ENCODE measurements around the gene MAT2B.

DNA sequence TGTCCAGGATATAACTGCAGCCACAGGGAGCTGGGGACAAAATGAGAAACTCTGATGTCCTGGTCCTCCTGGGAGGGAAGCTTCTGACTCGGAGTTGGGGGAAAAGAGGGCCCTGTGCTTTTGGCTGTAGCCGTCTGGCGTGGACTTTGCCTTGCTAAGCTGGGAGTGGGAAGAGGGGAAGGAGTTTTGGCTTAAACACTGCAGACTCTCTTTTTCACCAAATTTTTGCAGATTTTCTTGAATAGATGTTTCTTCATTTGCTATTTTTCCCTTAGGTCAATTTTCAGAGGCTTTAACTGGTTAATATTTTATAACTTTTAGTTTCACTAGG, 15.7 kb upstream of the MAT2B start:
- TF ChIP-seq, protein P1, sequence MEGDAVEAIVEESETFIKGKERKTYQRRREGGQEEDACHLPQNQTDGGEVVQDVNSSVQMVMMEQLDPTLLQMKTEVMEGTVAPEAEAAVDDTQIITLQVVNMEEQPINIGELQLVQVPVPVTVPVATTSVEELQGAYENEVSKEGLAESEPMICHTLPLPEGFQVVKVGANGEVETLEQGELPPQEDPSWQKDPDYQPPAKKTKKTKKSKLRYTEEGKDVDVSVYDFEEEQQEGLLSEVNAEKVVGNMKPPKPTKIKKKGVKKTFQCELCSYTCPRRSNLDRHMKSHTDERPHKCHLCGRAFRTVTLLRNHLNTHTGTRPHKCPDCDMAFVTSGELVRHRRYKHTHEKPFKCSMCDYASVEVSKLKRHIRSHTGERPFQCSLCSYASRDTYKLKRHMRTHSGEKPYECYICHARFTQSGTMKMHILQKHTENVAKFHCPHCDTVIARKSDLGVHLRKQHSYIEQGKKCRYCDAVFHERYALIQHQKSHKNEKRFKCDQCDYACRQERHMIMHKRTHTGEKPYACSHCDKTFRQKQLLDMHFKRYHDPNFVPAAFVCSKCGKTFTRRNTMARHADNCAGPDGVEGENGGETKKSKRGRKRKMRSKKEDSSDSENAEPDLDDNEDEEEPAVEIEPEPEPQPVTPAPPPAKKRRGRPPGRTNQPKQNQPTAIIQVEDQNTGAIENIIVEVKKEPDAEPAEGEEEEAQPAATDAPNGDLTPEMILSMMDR (IDR thresholded peaks at IDR 0.05; ENCODE audit: insufficient read depth, low read length): no peak
- no peak for TF ChIP-seq POLR2AphosphoS5 (IDR thresholded peaks at IDR 0.05; ENCODE audit: low read depth)
- TF ChIP-seq, protein P2, sequence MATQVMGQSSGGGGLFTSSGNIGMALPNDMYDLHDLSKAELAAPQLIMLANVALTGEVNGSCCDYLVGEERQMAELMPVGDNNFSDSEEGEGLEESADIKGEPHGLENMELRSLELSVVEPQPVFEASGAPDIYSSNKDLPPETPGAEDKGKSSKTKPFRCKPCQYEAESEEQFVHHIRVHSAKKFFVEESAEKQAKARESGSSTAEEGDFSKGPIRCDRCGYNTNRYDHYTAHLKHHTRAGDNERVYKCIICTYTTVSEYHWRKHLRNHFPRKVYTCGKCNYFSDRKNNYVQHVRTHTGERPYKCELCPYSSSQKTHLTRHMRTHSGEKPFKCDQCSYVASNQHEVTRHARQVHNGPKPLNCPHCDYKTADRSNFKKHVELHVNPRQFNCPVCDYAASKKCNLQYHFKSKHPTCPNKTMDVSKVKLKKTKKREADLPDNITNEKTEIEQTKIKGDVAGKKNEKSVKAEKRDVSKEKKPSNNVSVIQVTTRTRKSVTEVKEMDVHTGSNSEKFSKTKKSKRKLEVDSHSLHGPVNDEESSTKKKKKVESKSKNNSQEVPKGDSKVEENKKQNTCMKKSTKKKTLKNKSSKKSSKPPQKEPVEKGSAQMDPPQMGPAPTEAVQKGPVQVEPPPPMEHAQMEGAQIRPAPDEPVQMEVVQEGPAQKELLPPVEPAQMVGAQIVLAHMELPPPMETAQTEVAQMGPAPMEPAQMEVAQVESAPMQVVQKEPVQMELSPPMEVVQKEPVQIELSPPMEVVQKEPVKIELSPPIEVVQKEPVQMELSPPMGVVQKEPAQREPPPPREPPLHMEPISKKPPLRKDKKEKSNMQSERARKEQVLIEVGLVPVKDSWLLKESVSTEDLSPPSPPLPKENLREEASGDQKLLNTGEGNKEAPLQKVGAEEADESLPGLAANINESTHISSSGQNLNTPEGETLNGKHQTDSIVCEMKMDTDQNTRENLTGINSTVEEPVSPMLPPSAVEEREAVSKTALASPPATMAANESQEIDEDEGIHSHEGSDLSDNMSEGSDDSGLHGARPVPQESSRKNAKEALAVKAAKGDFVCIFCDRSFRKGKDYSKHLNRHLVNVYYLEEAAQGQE (IDR thresholded peaks at IDR 0.05; ENCODE audit: insufficient replicate concordance, low read depth): no peak

Data from HL-60 (cell line).